ENCODE data around the gene PDE3A. TPM values are rescaled to one million over a fixed set of nuclear protein-coding genes. Genes with fewer than 3 reads are reported as not detected.
A peak's percentile ranks its signal among the peaks of the same experiment; 100 is the strongest.

Gene PDE3A
- polyA plus RNA-seq, 3 donors = 0.10 TPM; not detected in 2

DNA sequence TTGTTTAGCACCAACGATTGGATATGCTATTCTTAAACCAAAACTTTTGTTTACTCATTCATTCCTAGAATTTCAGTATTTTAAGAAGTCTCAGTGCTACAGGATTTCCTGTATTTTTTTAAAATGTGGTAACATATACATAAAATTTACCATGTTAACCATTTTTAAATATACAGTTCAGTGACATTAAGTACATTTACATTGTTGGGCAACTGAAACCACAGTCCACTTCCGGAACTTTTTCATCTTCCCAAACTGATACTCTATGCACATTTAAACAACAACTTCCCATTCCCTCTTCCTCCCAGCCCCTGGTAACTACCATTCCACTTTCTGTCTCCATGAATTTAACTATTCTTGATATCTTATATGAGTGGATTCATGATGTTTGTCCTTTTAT is 30.3 kb downstream of the PDE3A start:
- peak; percentile 9 to 52 (median 43) for DNase-seq
- Mint-ChIP-seq H3K27me3 (ENCODE audit: low read depth in 3 of 3) (peaks cover 0 to 5% (median 0%) of the 10 kb centered on the region in 3 donors), H3K4me3 (no peak overlapping the region), H3K27ac (peak overlapping the region in 3 of 7 donors; percentile 2 to 68 (median 10)), H3K4me1 (peaks cover 19% of the 10 kb centered on the region), H3K36me3 (no peaks in the 10 kb centered on the region), H3K9me3 (no peaks in the 10 kb centered on the region)
- Histone ChIP-seq H3K27me3 (ENCODE audit: control insufficient read depth in 2 of 2, insufficient read depth in 2 of 2, low read length in 2 of 2) (no peaks in the 10 kb centered on the region), H3K36me3 (replicated peaks in 1 of 2; ENCODE audit: control insufficient read depth in 1 of 2, insufficient read depth in 2 of 2, low read length in 2 of 2) (no peaks in the 10 kb centered on the region), H3K9ac (ENCODE audit: insufficient read depth, low read length, poor library complexity, severe bottlenecking) (no peak overlapping the region), H3K27ac (ENCODE audit: low read depth in 1 of 2, low read length in 2 of 2) (no peak overlapping the region), H2AFZ (ENCODE audit: insufficient read depth, low read depth, low read length, poor library complexity, severe bottlenecking) (no peak overlapping the region), H3K9me3 (replicated peaks in 1 of 2; ENCODE audit: control insufficient read depth in 1 of 2, insufficient read depth in 1 of 2, low read length in 2 of 2) (no peaks in the 10 kb centered on the region), H3K79me2 (ENCODE audit: insufficient read depth, low read length) (no peaks in the 10 kb centered on the region), H3K4me2 (replicated peaks; ENCODE audit: extremely low read depth, low read length, poor library complexity, severe bottlenecking) (peak overlapping the region; percentile 12), H4K20me1 (ENCODE audit: insufficient read depth, low read length) (no peaks in the 10 kb centered on the region), H3K4me1 (ENCODE audit: control insufficient read depth in 1 of 2, insufficient read depth in 2 of 2, low read length in 2 of 2) (peaks cover 11 to 27% of the 10 kb centered on the region in 2 donors), H3K4me3 (replicated peaks in 1 of 3; ENCODE audit: low read depth in 2 of 3, low read length in 3 of 3) (peak overlapping the region in 1 of 3 experiments; percentile 10)
- intact Hi-C loops (cut with micrococcal nuclease) = no loop called here
- WGBS (ENCODE audit: insufficient coverage) = no CpG with 5 or more reads among the region's 2 CpGs
- TF ChIP-seq, protein P1, sequence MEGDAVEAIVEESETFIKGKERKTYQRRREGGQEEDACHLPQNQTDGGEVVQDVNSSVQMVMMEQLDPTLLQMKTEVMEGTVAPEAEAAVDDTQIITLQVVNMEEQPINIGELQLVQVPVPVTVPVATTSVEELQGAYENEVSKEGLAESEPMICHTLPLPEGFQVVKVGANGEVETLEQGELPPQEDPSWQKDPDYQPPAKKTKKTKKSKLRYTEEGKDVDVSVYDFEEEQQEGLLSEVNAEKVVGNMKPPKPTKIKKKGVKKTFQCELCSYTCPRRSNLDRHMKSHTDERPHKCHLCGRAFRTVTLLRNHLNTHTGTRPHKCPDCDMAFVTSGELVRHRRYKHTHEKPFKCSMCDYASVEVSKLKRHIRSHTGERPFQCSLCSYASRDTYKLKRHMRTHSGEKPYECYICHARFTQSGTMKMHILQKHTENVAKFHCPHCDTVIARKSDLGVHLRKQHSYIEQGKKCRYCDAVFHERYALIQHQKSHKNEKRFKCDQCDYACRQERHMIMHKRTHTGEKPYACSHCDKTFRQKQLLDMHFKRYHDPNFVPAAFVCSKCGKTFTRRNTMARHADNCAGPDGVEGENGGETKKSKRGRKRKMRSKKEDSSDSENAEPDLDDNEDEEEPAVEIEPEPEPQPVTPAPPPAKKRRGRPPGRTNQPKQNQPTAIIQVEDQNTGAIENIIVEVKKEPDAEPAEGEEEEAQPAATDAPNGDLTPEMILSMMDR (IDR thresholded peaks at IDR 0.05) = no peak

- Mint-ChIP-seq H3K4me3 (no peak overlapping the region), H3K9me3 (no peaks in the 10 kb centered on the region), H3K36me3 (no peaks in the 10 kb centered on the region), H3K4me1 (peaks cover 28% of the 10 kb centered on the region), H3K27me3 (ENCODE audit: low read depth in 3 of 3) (peaks cover 0 to 5% (median 0%) of the 10 kb centered on the region in 3 donors), H3K27ac (no peak overlapping the region)
- no peaks in the 10 kb centered on the region for H3K9me3 ChIP-seq (replicated peaks in 1 of 2; ENCODE audit: control insufficient read depth in 1 of 2, insufficient read depth in 1 of 2, low read length in 2 of 2)
- no peaks in the 10 kb centered on the region for H3K27me3 ChIP-seq (ENCODE audit: control insufficient read depth in 2 of 2, insufficient read depth in 2 of 2, low read length in 2 of 2)
- no peak overlapping the region for H3K9ac ChIP-seq (ENCODE audit: insufficient read depth, low read length, poor library complexity, severe bottlenecking)
- no peak overlapping the region for H2AFZ ChIP-seq (ENCODE audit: insufficient read depth, low read depth, low read length, poor library complexity, severe bottlenecking)
- no peak overlapping the region for H3K27ac ChIP-seq (ENCODE audit: low read depth in 1 of 2, low read length in 2 of 2)
- intact Hi-C loops (cut with micrococcal nuclease) = no loop called here
- no peaks in the 10 kb centered on the region for H3K36me3 ChIP-seq (replicated peaks in 1 of 2; ENCODE audit: control insufficient read depth in 1 of 2, insufficient read depth in 2 of 2, low read length in 2 of 2)
- no peak for DNase-seq
- no peak overlapping the region for H3K4me3 ChIP-seq (replicated peaks in 1 of 3; ENCODE audit: low read depth in 2 of 3, low read length in 3 of 3)
- no peaks in the 10 kb centered on the region for H3K79me2 ChIP-seq (ENCODE audit: insufficient read depth, low read length)
- 98% methylated on average over 3 of the region's 6 CpGs for WGBS (ENCODE audit: insufficient coverage)
- H3K4me2 ChIP-seq (replicated peaks; ENCODE audit: extremely low read depth, low read length, poor library complexity, severe bottlenecking) = no peak overlapping the region
- no peaks in the 10 kb centered on the region for H4K20me1 ChIP-seq (ENCODE audit: insufficient read depth, low read length)
- TF ChIP-seq, protein P1 (IDR thresholded peaks at IDR 0.05) = no peak
- H3K4me1 ChIP-seq (ENCODE audit: control insufficient read depth in 1 of 2, insufficient read depth in 2 of 2, low read length in 2 of 2) = peaks cover 18 to 38% of the 10 kb centered on the region in 2 donors
Measured at GRCh38 chr12:20400003-20400402, 31.7 kb downstream of the PDE3A start.

Data from CD14-positive monocyte (primary cell).